ENCODE results near the gene PIGL.
"Not testable (repeated sequence)": the region's sequence is repeated elsewhere in the genome, so short reads cannot be mapped to it uniquely, and the experiment has no call there.

PIGL gene

GRCh38 chr17:16300554-16300953 lies 83.5 kb downstream of the PIGL start:
- no peak overlapping the region for H3K9ac ChIP-seq (ENCODE audit: low read depth in 1 of 2, low read length in 2 of 2)
- H3K27me3 ChIP-seq (ENCODE audit: control insufficient read depth in 1 of 2, insufficient read depth in 2 of 2, low read length in 2 of 2): no peaks in the 10 kb centered on the region
- H3K27ac ChIP-seq (ENCODE audit: low read depth, low read length): no peak overlapping the region
- H3K9me3 ChIP-seq (ENCODE audit: control insufficient read depth in 1 of 2, low read length in 2 of 2): no peaks in the 10 kb centered on the region
- no peak overlapping the region for H3K4me3 ChIP-seq (ENCODE audit: low read depth in 1 of 2, low read length in 2 of 2)
- peaks cover 4 to 9% of the 10 kb centered on the region in 2 donors for H3K36me3 ChIP-seq (ENCODE audit: control insufficient read depth in 1 of 2, insufficient read depth in 2 of 2, low read length in 2 of 2)
- peaks cover 38 to 40% of the 10 kb centered on the region in 2 donors for H3K4me1 ChIP-seq (ENCODE audit: control insufficient read depth in 1 of 2, insufficient read depth in 2 of 2, low read length in 2 of 2)

GRCh38 chr17:16301963-16302855 lies 85.2 kb downstream of the PIGL start:
- no peak overlapping the region for H3K27ac ChIP-seq (ENCODE audit: low read depth, low read length)
- no peak overlapping the region for H3K4me3 ChIP-seq (ENCODE audit: low read depth in 1 of 2, low read length in 2 of 2)
- peaks cover 4 to 9% of the 10 kb centered on the region in 2 donors for H3K36me3 ChIP-seq (ENCODE audit: control insufficient read depth in 1 of 2, insufficient read depth in 2 of 2, low read length in 2 of 2)
- no peaks in the 10 kb centered on the region for H3K27me3 ChIP-seq (ENCODE audit: control insufficient read depth in 1 of 2, insufficient read depth in 2 of 2, low read length in 2 of 2)
- no peak overlapping the region for H3K9ac ChIP-seq (ENCODE audit: low read depth in 1 of 2, low read length in 2 of 2)
- H3K9me3 ChIP-seq (ENCODE audit: control insufficient read depth in 1 of 2, low read length in 2 of 2): no peaks in the 10 kb centered on the region
- H3K4me1 ChIP-seq (ENCODE audit: control insufficient read depth in 1 of 2, insufficient read depth in 2 of 2, low read length in 2 of 2): peaks cover 41 to 45% of the 10 kb centered on the region in 2 donors

- Histone ChIP-seq H3K4me3 (ENCODE audit: low read depth in 1 of 2, low read length in 2 of 2) (no peak overlapping the region), H3K4me1 (ENCODE audit: control insufficient read depth in 1 of 2, insufficient read depth in 2 of 2, low read length in 2 of 2) (peaks cover 36 to 42% of the 10 kb centered on the region in 2 donors), H3K9me3 (ENCODE audit: control insufficient read depth in 1 of 2, low read length in 2 of 2) (no peaks in the 10 kb centered on the region), H3K27ac (ENCODE audit: low read depth, low read length) (no peak overlapping the region), H3K36me3 (ENCODE audit: control insufficient read depth in 1 of 2, insufficient read depth in 2 of 2, low read length in 2 of 2) (peaks cover 4 to 9% of the 10 kb centered on the region in 2 donors), H3K27me3 (ENCODE audit: control insufficient read depth in 1 of 2, insufficient read depth in 2 of 2, low read length in 2 of 2) (no peaks in the 10 kb centered on the region), H3K9ac (ENCODE audit: low read depth in 1 of 2, low read length in 2 of 2) (no peak overlapping the region)
Observed at GRCh38 chr17:16302856-16303255, 85.8 kb downstream of the PIGL start.

GRCh38 chr17:16304830-16305229 lies 87.8 kb downstream of the PIGL start:
- no peak overlapping the region for H3K9ac ChIP-seq (ENCODE audit: low read depth in 1 of 2, low read length in 2 of 2)
- peaks cover 4 to 9% of the 10 kb centered on the region in 2 donors for H3K36me3 ChIP-seq (ENCODE audit: control insufficient read depth in 1 of 2, insufficient read depth in 2 of 2, low read length in 2 of 2)
- H3K4me1 ChIP-seq (ENCODE audit: control insufficient read depth in 1 of 2, insufficient read depth in 2 of 2, low read length in 2 of 2): peaks cover 21 to 28% of the 10 kb centered on the region in 2 donors
- H3K4me3 ChIP-seq (ENCODE audit: low read depth in 1 of 2, low read length in 2 of 2): no peak overlapping the region
- H3K27ac ChIP-seq (ENCODE audit: low read depth, low read length): no peak overlapping the region
- no peaks in the 10 kb centered on the region for H3K9me3 ChIP-seq (ENCODE audit: control insufficient read depth in 1 of 2, low read length in 2 of 2)
- H3K27me3 ChIP-seq (ENCODE audit: control insufficient read depth in 1 of 2, insufficient read depth in 2 of 2, low read length in 2 of 2): no peaks in the 10 kb centered on the region

GRCh38 chr17:16306211-16306610 lies 89.2 kb downstream of the PIGL start:
- Histone ChIP-seq H3K4me1 (ENCODE audit: control insufficient read depth in 1 of 2, insufficient read depth in 2 of 2, low read length in 2 of 2) (peaks cover 18 to 24% of the 10 kb centered on the region in 2 donors), H3K36me3 (ENCODE audit: control insufficient read depth in 1 of 2, insufficient read depth in 2 of 2, low read length in 2 of 2) (peaks cover 8 to 9% of the 10 kb centered on the region in 2 donors), H3K9ac (ENCODE audit: low read depth in 1 of 2, low read length in 2 of 2) (no peak overlapping the region), H3K9me3 (ENCODE audit: control insufficient read depth in 1 of 2, low read length in 2 of 2) (no peaks in the 10 kb centered on the region), H3K27me3 (ENCODE audit: control insufficient read depth in 1 of 2, insufficient read depth in 2 of 2, low read length in 2 of 2) (no peaks in the 10 kb centered on the region), H3K4me3 (ENCODE audit: low read depth in 1 of 2, low read length in 2 of 2) (no peak overlapping the region), H3K27ac (ENCODE audit: low read depth, low read length) (no peak overlapping the region)

GRCh38 chr17:16312061-16312460 lies 95.1 kb downstream of the PIGL start:
- H3K4me1 ChIP-seq (ENCODE audit: control insufficient read depth in 1 of 2, insufficient read depth in 2 of 2, low read length in 2 of 2): peaks cover 24 to 25% of the 10 kb centered on the region in 2 donors
- H3K27me3 ChIP-seq (ENCODE audit: control insufficient read depth in 1 of 2, insufficient read depth in 2 of 2, low read length in 2 of 2); H3K9ac ChIP-seq (ENCODE audit: low read depth in 1 of 2, low read length in 2 of 2); H3K9me3 ChIP-seq (ENCODE audit: control insufficient read depth in 1 of 2, low read length in 2 of 2); H3K27ac ChIP-seq (ENCODE audit: low read depth, low read length); H3K4me3 ChIP-seq (ENCODE audit: low read depth in 1 of 2, low read length in 2 of 2); H3K36me3 ChIP-seq (ENCODE audit: control insufficient read depth in 1 of 2, insufficient read depth in 2 of 2, low read length in 2 of 2): not testable (repeated sequence)

GRCh38 chr17:16313139-16314090 lies 96.4 kb downstream of the PIGL start:
- Histone ChIP-seq H3K9me3 (ENCODE audit: control insufficient read depth in 1 of 2, low read length in 2 of 2) (no peaks in the 10 kb centered on the region), H3K4me1 (ENCODE audit: control insufficient read depth in 1 of 2, insufficient read depth in 2 of 2, low read length in 2 of 2) (peaks cover 20 to 21% of the 10 kb centered on the region in 2 donors), H3K36me3 (ENCODE audit: control insufficient read depth in 1 of 2, insufficient read depth in 2 of 2, low read length in 2 of 2) (peaks cover 4 to 8% of the 10 kb centered on the region in 2 donors), H3K27me3 (ENCODE audit: control insufficient read depth in 1 of 2, insufficient read depth in 2 of 2, low read length in 2 of 2) (no peaks in the 10 kb centered on the region), H3K4me3 (ENCODE audit: low read depth in 1 of 2, low read length in 2 of 2) (peak overlapping the region; percentile 27 to 40), H3K9ac (ENCODE audit: low read depth in 1 of 2, low read length in 2 of 2) (peak overlapping the region; percentile 20 to 23), H3K27ac (ENCODE audit: low read depth, low read length) (peak overlapping the region; percentile 43)

GRCh38 chr17:16314189-16314588 lies 97.2 kb downstream of the PIGL start:
- no peaks in the 10 kb centered on the region for H3K9me3 ChIP-seq (ENCODE audit: control insufficient read depth in 1 of 2, low read length in 2 of 2)
- no peak overlapping the region for H3K27ac ChIP-seq (ENCODE audit: low read depth, low read length)
- H3K4me3 ChIP-seq (ENCODE audit: low read depth in 1 of 2, low read length in 2 of 2): peak overlapping the region in 1 of 2 donors; percentile 27
- peaks cover 4 to 8% of the 10 kb centered on the region in 2 donors for H3K36me3 ChIP-seq (ENCODE audit: control insufficient read depth in 1 of 2, insufficient read depth in 2 of 2, low read length in 2 of 2)
- H3K4me1 ChIP-seq (ENCODE audit: control insufficient read depth in 1 of 2, insufficient read depth in 2 of 2, low read length in 2 of 2): peaks cover 20 to 21% of the 10 kb centered on the region in 2 donors
- no peak overlapping the region for H3K9ac ChIP-seq (ENCODE audit: low read depth in 1 of 2, low read length in 2 of 2)
- H3K27me3 ChIP-seq (ENCODE audit: control insufficient read depth in 1 of 2, insufficient read depth in 2 of 2, low read length in 2 of 2): no peaks in the 10 kb centered on the region

GRCh38 chr17:16314859-16315258 lies 97.8 kb downstream of the PIGL start:
- Histone ChIP-seq H3K9ac (ENCODE audit: low read depth in 1 of 2, low read length in 2 of 2) (no peak overlapping the region), H3K9me3 (ENCODE audit: control insufficient read depth in 1 of 2, low read length in 2 of 2) (no peaks in the 10 kb centered on the region), H3K4me1 (ENCODE audit: control insufficient read depth in 1 of 2, insufficient read depth in 2 of 2, low read length in 2 of 2) (peaks cover 20 to 21% of the 10 kb centered on the region in 2 donors), H3K27me3 (ENCODE audit: control insufficient read depth in 1 of 2, insufficient read depth in 2 of 2, low read length in 2 of 2) (no peaks in the 10 kb centered on the region), H3K4me3 (ENCODE audit: low read depth in 1 of 2, low read length in 2 of 2) (no peak overlapping the region), H3K27ac (ENCODE audit: low read depth, low read length) (no peak overlapping the region), H3K36me3 (ENCODE audit: control insufficient read depth in 1 of 2, insufficient read depth in 2 of 2, low read length in 2 of 2) (peaks cover 4 to 8% of the 10 kb centered on the region in 2 donors)

GRCh38 chr17:16319969-16320368 lies 103.0 kb downstream of the PIGL start:
- peaks cover 0 to 18% of the 10 kb centered on the region in 2 donors for H3K36me3 ChIP-seq (ENCODE audit: control insufficient read depth in 1 of 2, insufficient read depth in 2 of 2, low read length in 2 of 2)
- H3K4me3 ChIP-seq (ENCODE audit: low read depth in 1 of 2, low read length in 2 of 2): no peak overlapping the region
- H3K27ac ChIP-seq (ENCODE audit: low read depth, low read length): no peak overlapping the region
- no peaks in the 10 kb centered on the region for H3K9me3 ChIP-seq (ENCODE audit: control insufficient read depth in 1 of 2, low read length in 2 of 2)
- no peaks in the 10 kb centered on the region for H3K27me3 ChIP-seq (ENCODE audit: control insufficient read depth in 1 of 2, insufficient read depth in 2 of 2, low read length in 2 of 2)
- no peak overlapping the region for H3K9ac ChIP-seq (ENCODE audit: low read depth in 1 of 2, low read length in 2 of 2)
- H3K4me1 ChIP-seq (ENCODE audit: control insufficient read depth in 1 of 2, insufficient read depth in 2 of 2, low read length in 2 of 2): no peaks in the 10 kb centered on the region
